Endothelial cell of umbilical vein (primary cell): ENCODE measurements around the gene SH3TC2. TPM values are rescaled to one million over a fixed set of nuclear protein-coding genes. Genes with fewer than 3 reads are reported as not detected.

ENCODE experiments used
- BruUV-seq: library from RNA; stranded (reverse); fragments of 400-500 nt; replicated peaks from 2 replicates; lab custom pipeline; 2021; lab: Mats Ljungman, UMichigan
- CTCF ChIA-PET: fragments of 300-600, 350-600 bp; sonication (Branson Sonifier 250); formaldehyde crosslinking; loops from one replicate; lab custom pipeline; 2021; ENCODE audit warnings: antibody characterized with exemption, inconsistent platforms; lab: Charles Lee
- POLR2A ChIA-PET: fragments of 300-600, 350-600 bp; sonication (Branson Sonifier 250); formaldehyde crosslinking; loops from one replicate; lab custom pipeline; 2021; ENCODE audit warnings: antibody characterized with exemption, inconsistent platforms; lab: Charles Lee
- DNase-seq: peaks from one replicate; pipeline ENCODE4 v3.0.0-alpha.2; 2011; ENCODE audit warnings: low read depth, low spot score
- FAIRE-seq: peaks from 2 replicates; lab custom pipeline; 2011; peaks lifted over from hg19 to GRCh38; lab: Jason Lieb, UNC
- H2AFZ ChIP-seq: 2 replicates; pipeline ENCODE4 v1.6.0; 2012; ENCODE audit warnings: low read depth, low read length, control low read depth, inconsistent platforms
- H3K27ac ChIP-seq: 2 replicates; pipeline ENCODE4 v1.5.1; 2011; ENCODE audit warnings: low read depth, mild to moderate bottlenecking, control low read depth, low read length, moderate library complexity; ENCODE audit not compliant: insufficient read depth
- H3K27me3 ChIP-seq, 2 experiments: 2 replicates each; pipeline versions ENCODE4 v1.6.0 to v1.6.1; 2011; ENCODE audit warnings: low read length in 2 of 2, mixed read lengths in 1 of 2; ENCODE audit not compliant: control insufficient read depth in 2 of 2, insufficient read depth in 2 of 2
- H3K36me3 ChIP-seq, 2 experiments: 2 replicates in 1 of 2; 3 replicates in 1 of 2; pipeline ENCODE4 v1.5.1; 2011; ENCODE audit warnings: low read length in 2 of 2, mild to moderate bottlenecking in 1 of 2, moderate library complexity in 1 of 2; ENCODE audit not compliant: control insufficient read depth in 2 of 2, insufficient read depth in 2 of 2; ENCODE audit errors: extremely low read depth in 1 of 2
- H3K4me1 ChIP-seq: 3 replicates; pipeline ENCODE4 v1.5.1; 2011; ENCODE audit warnings: mild to moderate bottlenecking, low read length; ENCODE audit not compliant: control insufficient read depth, insufficient read depth; ENCODE audit errors: extremely low read depth
- H3K4me2 ChIP-seq: 2 replicates; pipeline ENCODE4 v1.6.1; 2011; ENCODE audit warnings: low read length, control low read depth, mixed read lengths; ENCODE audit not compliant: insufficient read depth
- H3K4me3 ChIP-seq, 3 experiments: fragments of 200-600 bp in 1 of 3; sonication (generic), shearing (Covaris generic) in 1 of 3; replicated peaks in 1 of 3; 2 replicates each; pipeline ENCODE4 v1.5.1; 2011 to 2016; ENCODE audit warnings: control low read depth in 3 of 3, low read length in 3 of 3, mild to moderate bottlenecking in 2 of 3, inconsistent platforms in 1 of 3, low read depth in 1 of 3, moderate library complexity in 1 of 3; ENCODE audit not compliant: insufficient read depth in 1 of 3
- H3K79me2 ChIP-seq: 2 replicates; pipeline ENCODE4 v1.6.0; 2012; ENCODE audit warnings: low read length, inconsistent platforms; ENCODE audit not compliant: control insufficient read depth, insufficient read depth
- H3K9ac ChIP-seq: replicated peaks from 2 replicates; pipeline ENCODE3; 2011; ENCODE audit warnings: low read length, control low read depth; ENCODE audit not compliant: insufficient read depth; ENCODE audit errors: extremely low read depth
- H3K9me1 ChIP-seq: replicated peaks from 3 replicates; pipeline ENCODE4 v1.6.0; 2011; ENCODE audit warnings: mild to moderate bottlenecking, low read length; ENCODE audit not compliant: control insufficient read depth, insufficient read depth; ENCODE audit errors: extremely low read depth
- H3K9me3 ChIP-seq: replicated peaks from 2 replicates; pipeline ENCODE4 v1.5.1; 2012; ENCODE audit warnings: low read length, inconsistent platforms; ENCODE audit not compliant: control insufficient read depth, insufficient read depth
- H4K20me1 ChIP-seq: replicated peaks from 2 replicates; pipeline ENCODE3; 2011; ENCODE audit warnings: mild to moderate bottlenecking, low read length; ENCODE audit not compliant: control insufficient read depth, insufficient read depth; ENCODE audit errors: extremely low read depth
- EZH2 ChIP-seq: IDR thresholded peaks from 2 replicates; pipeline ENCODE4 v1.6.1; 2012; ENCODE audit warnings: borderline replicate concordance, low read depth, mild to moderate bottlenecking, moderate library complexity, low read length, inconsistent platforms; ENCODE audit not compliant: severe bottlenecking
- FOS ChIP-seq: IDR thresholded peaks from 2 replicates; pipeline ENCODE4 v1.6.1; 2011; ENCODE audit warnings: mild to moderate bottlenecking, low read length, moderate library complexity, borderline replicate concordance; ENCODE audit not compliant: insufficient read depth
- GATA2 ChIP-seq: IDR thresholded peaks from 2 replicates; pipeline ENCODE4 v1.7.0; 2011; ENCODE audit warnings: low read depth, mild to moderate bottlenecking, moderate library complexity, mixed read lengths, low read length; ENCODE audit not compliant: insufficient read length, insufficient read depth
- JUN ChIP-seq: IDR thresholded peaks from 2 replicates; pipeline ENCODE4 v1.6.1; 2011; ENCODE audit warnings: borderline replicate concordance, low read depth; ENCODE audit not compliant: insufficient read length, insufficient read depth
- MAX ChIP-seq: IDR thresholded peaks from 2 replicates; pipeline ENCODE4 v1.6.1; 2011; ENCODE audit not compliant: insufficient read depth, insufficient read length
- MYC ChIP-seq: IDR thresholded peaks from one replicate; pipeline ENCODE4 v1.6.1; 2011; ENCODE audit warnings: mild to moderate bottlenecking, low read depth, low read length
- POLR2A ChIP-seq: IDR thresholded peaks from 2 replicates; pipeline ENCODE4 v1.6.1; 2012; ENCODE audit warnings: low read depth, mild to moderate bottlenecking, control low read depth, low read length
- POLR2AphosphoS5 ChIP-seq: IDR thresholded peaks from 2 replicates; pipeline ENCODE4 v1.6.1; 2012; ENCODE audit warnings: low read depth, mild to moderate bottlenecking, control low read depth, low read length, moderate library complexity; ENCODE audit not compliant: insufficient read depth
- dilution Hi-C: fragments of 300-500 bp; cut with MboI; formaldehyde crosslinking; loops from one replicate; pipeline ENCODE4 v1.15.0; 2019; ENCODE audit warnings: low sequenced_read_pairs; ENCODE audit not compliant: extremely low pct_ligation_motif_present
- intact Hi-C: fragments of 100-400 bp; cut with micrococcal nuclease; formaldehyde crosslinking; loops from one replicate; pipeline ENCODE4 v1.10.0; 2022
- polyA plus RNA-seq, 4 experiments: library from polyadenylated mRNA; depleted of rRNA in 3 of 4; stranded (reverse) in 3 of 4; unstranded in 1 of 4; fragments of >200 nt; gene quantifications; 2 replicates each; pipeline versions ENCODE4 v1.2.1 to v1.2.3, GENCODE V29; 2011 to 2012; ENCODE audit warnings: missing spikeins in 1 of 4
- total RNA-seq: library from RNA; stranded (reverse); gene quantifications from 2 replicates; pipeline ENCODE4 v1.2.3, GENCODE V29; 2021
- TF ChIP-seq, protein P1 (sequence below), 2 donors: IDR thresholded peaks; 1 replicate in 1 of 2; 2 replicates in 1 of 2; pipeline ENCODE4 v1.5.1; 2011; ENCODE audit warnings: low read length in 2 of 2, mild to moderate bottlenecking in 2 of 2, moderate library complexity in 2 of 2, control low read depth in 1 of 2, inconsistent platforms in 1 of 2, low read depth in 1 of 2; ENCODE audit not compliant: insufficient read depth in 1 of 2; ENCODE audit errors: extremely low read depth in 1 of 2

SH3TC2 gene
- total and polyA plus RNA-seq, 2 donors (not counting 3 experiments of a cell fraction or from before 2014, with no cell fraction given) = 0.91 to 4.3 TPM

DNA sequence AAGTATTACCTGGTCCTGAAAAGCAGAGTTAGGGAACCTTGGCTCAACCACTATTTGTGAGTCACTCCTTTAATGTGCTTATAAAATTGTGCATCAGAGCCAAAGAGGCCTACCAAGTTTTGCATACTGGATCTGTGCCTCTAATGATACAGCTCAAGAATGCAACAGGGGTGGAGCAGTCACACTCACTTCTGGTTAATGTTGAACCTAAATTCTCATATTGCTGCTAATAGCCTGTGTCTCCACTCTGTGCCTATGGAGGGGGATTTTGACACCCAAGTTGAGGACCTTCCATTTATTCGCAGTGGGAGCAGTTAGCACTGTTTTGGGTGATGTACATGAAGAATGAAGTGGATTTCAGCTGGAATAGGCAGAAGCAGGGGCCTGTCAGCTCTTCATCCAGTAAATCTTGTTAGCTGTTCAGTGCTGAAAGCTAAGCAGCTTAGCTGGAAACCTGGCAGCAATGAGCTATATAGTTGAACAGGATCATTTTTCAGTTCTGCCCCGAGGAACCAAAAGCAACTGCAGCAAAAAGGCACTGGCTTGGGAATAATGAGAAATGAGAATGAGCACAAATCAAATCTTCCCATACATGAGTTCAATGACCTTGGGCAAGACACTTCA lies 9.7 kb downstream of the SH3TC2 start:
- DNase-seq = no peak
- H3K79me2 ChIP-seq = no peaks in the 10 kb centered on the region
- ChIA-PET CTCF (interaction anchor here (1.5 to 1.7 kb wide), 2 partner anchors 61 to 72 kb away, joined by 4 to 7 read pairs; no protein-coding TSS in a partner anchor), POLR2A (no interaction called here)
- intact Hi-C loops (no loop called here), dilution Hi-C loops (no loop called here)
- no peak overlapping the region for H2AFZ ChIP-seq
- no peaks in the 10 kb centered on the region for H3K4me1 ChIP-seq
- H3K36me3 ChIP-seq = no peaks in the 10 kb centered on the region
- TF ChIP-seq EZH2 = no peak
- TF ChIP-seq MYC = no peak
- no peak for TF ChIP-seq POLR2A
- TF ChIP-seq, protein P1, sequence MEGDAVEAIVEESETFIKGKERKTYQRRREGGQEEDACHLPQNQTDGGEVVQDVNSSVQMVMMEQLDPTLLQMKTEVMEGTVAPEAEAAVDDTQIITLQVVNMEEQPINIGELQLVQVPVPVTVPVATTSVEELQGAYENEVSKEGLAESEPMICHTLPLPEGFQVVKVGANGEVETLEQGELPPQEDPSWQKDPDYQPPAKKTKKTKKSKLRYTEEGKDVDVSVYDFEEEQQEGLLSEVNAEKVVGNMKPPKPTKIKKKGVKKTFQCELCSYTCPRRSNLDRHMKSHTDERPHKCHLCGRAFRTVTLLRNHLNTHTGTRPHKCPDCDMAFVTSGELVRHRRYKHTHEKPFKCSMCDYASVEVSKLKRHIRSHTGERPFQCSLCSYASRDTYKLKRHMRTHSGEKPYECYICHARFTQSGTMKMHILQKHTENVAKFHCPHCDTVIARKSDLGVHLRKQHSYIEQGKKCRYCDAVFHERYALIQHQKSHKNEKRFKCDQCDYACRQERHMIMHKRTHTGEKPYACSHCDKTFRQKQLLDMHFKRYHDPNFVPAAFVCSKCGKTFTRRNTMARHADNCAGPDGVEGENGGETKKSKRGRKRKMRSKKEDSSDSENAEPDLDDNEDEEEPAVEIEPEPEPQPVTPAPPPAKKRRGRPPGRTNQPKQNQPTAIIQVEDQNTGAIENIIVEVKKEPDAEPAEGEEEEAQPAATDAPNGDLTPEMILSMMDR (IDR thresholded peaks at IDR 0.05; ENCODE audit: extremely low read depth in 1 of 2, insufficient read depth in 1 of 2, low read depth in 1 of 2, low read length in 2 of 2) = no peak
- no peak for TF ChIP-seq POLR2AphosphoS5
- no peak for TF ChIP-seq MAX
- no peak for TF ChIP-seq JUN
- no peak for TF ChIP-seq GATA2
- no peak for TF ChIP-seq FOS
- H3K4me3 ChIP-seq = no peak overlapping the region
- no peak overlapping the region for H3K9ac ChIP-seq
- H3K27ac ChIP-seq = no peak overlapping the region
- no peaks in the 10 kb centered on the region for H3K9me1 ChIP-seq
- no peaks in the 10 kb centered on the region for H3K27me3 ChIP-seq
- no TSS peak for BruUV-seq
- H4K20me1 ChIP-seq = no peaks in the 10 kb centered on the region
- no peak for FAIRE-seq
- no peaks in the 10 kb centered on the region for H3K9me3 ChIP-seq
- H3K4me2 ChIP-seq = no peak overlapping the region
